Nephron (organoid): ENCODE data around the gene ASCC2.

Source experiments
- H3K27ac Mint-ChIP-seq, 3 experiments: 2 replicates each; pipeline ENCODE4 v1.8.0; 2020; ENCODE audit warnings: mixed read lengths in 3 of 3, mild to moderate bottlenecking in 2 of 3, moderate library complexity in 1 of 3
- H3K27me3 Mint-ChIP-seq: 2 replicates; pipeline ENCODE4 v1.8.0; 2021; ENCODE audit warnings: low read depth, mild to moderate bottlenecking, moderate library complexity, mixed read lengths
- H3K36me3 Mint-ChIP-seq: 2 replicates; pipeline ENCODE4 v1.8.0; 2020; ENCODE audit warnings: low read depth, mixed read lengths
- H3K4me1 Mint-ChIP-seq: 2 replicates; pipeline ENCODE4 v1.8.0; 2020; ENCODE audit warnings: mixed read lengths
- H3K4me3 Mint-ChIP-seq, 3 experiments: 2 replicates each; pipeline ENCODE4 v1.8.0; 2020; ENCODE audit warnings: mild to moderate bottlenecking in 3 of 3, mixed read lengths in 3 of 3, moderate library complexity in 2 of 3
- H3K9me3 Mint-ChIP-seq: 2 replicates; pipeline ENCODE4 v1.8.0; 2020; ENCODE audit warnings: mixed read lengths
- TF ChIP-seq, protein P1 (sequence below), 3 experiments: fragments of 200-600 bp; sonication (generic); IDR thresholded peaks; one replicate each; pipeline ENCODE4 v1.5.0; 2021; ENCODE audit warnings: antibody characterized with exemption in 3 of 3; ENCODE audit not compliant: unreplicated experiment in 3 of 3

The ASCC2 gene

DNA sequence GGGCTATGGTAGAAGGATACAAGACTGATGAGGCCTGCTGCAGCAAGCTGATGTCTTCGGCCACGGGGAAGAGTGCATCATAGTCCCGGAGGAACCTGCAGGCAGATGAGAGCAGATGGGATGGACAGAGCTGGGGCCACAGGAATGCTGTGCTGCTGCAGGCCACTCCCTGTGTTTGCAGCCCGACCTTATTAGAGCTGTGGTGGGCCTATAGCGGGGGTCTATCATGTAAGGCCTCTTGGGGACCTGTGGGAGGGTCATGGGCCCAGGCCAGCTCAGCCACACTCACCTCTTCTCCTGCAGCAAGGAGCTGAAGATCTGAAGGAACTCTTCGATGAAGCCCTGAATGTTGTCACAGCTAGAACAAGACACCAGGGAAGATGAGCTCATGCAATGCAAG is 31.9 kb downstream of the ASCC2 start:
- Mint-ChIP-seq H3K4me1 (peaks cover 3% of the 10 kb centered on the region), H3K27ac (no peak overlapping the region), H3K9me3 (no peaks in the 10 kb centered on the region), H3K27me3 (no peaks in the 10 kb centered on the region), H3K36me3 (peaks cover 65% of the 10 kb centered on the region), H3K4me3 (no peak overlapping the region)
- TF ChIP-seq, protein P1, sequence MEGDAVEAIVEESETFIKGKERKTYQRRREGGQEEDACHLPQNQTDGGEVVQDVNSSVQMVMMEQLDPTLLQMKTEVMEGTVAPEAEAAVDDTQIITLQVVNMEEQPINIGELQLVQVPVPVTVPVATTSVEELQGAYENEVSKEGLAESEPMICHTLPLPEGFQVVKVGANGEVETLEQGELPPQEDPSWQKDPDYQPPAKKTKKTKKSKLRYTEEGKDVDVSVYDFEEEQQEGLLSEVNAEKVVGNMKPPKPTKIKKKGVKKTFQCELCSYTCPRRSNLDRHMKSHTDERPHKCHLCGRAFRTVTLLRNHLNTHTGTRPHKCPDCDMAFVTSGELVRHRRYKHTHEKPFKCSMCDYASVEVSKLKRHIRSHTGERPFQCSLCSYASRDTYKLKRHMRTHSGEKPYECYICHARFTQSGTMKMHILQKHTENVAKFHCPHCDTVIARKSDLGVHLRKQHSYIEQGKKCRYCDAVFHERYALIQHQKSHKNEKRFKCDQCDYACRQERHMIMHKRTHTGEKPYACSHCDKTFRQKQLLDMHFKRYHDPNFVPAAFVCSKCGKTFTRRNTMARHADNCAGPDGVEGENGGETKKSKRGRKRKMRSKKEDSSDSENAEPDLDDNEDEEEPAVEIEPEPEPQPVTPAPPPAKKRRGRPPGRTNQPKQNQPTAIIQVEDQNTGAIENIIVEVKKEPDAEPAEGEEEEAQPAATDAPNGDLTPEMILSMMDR (IDR thresholded peaks at IDR 0.05; ENCODE audit: unreplicated experiment in 3 of 3), result no peak

- TF ChIP-seq, protein P1 (IDR thresholded peaks at IDR 0.05; ENCODE audit: unreplicated experiment in 3 of 3), result no peak
- Mint-ChIP-seq H3K9me3 (no peaks in the 10 kb centered on the region), H3K27ac (no peak overlapping the region), H3K4me1 (peaks cover 5% of the 10 kb centered on the region), H3K36me3 (peaks cover 68% of the 10 kb centered on the region), H3K4me3 (no peak overlapping the region), H3K27me3 (no peaks in the 10 kb centered on the region)
Observed at GRCh38 chr22:29804985-29805384, 33.1 kb downstream of the ASCC2 start.

DNA sequence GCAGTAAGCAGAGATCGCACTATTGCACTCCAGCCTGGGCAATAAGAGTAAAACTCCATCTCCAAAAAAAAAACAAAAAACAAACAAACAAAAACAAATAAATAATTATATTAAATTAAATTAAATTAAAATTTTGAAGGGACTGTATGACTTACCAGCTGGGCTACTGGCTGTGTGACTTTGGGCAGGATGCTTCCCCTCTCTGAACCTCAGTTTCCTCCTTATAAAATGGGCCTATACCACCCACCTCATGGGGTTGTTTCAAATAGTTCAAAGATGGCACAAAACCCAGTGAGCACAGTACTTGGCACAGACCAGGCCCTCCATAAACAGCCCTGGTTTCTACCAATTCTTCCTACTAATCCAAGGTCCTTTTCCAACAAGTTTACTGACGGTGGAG is 34.9 kb downstream of the ASCC2 start:
- TF ChIP-seq, protein P1 (IDR thresholded peaks at IDR 0.05; ENCODE audit: unreplicated experiment in 3 of 3), result no peak
- Mint-ChIP-seq H3K36me3 (peaks cover 75% of the 10 kb centered on the region), H3K27ac (no peak overlapping the region), H3K9me3 (no peaks in the 10 kb centered on the region), H3K4me3 (no peak overlapping the region), H3K4me1 (peaks cover 7% of the 10 kb centered on the region), H3K27me3 (no peaks in the 10 kb centered on the region)

GRCh38 chr22:29801796-29802195 is 36.3 kb downstream of the ASCC2 start:
- Mint-ChIP-seq H3K4me1 (peaks cover 9% of the 10 kb centered on the region), H3K4me3 (no peak overlapping the region), H3K27ac (peak overlapping the region in 1 of 3 experiments; percentile 29), H3K27me3 (no peaks in the 10 kb centered on the region), H3K36me3 (peaks cover 66% of the 10 kb centered on the region), H3K9me3 (no peaks in the 10 kb centered on the region)
- TF ChIP-seq, protein P1 (IDR thresholded peaks at IDR 0.05; ENCODE audit: unreplicated experiment in 3 of 3), result no peak

GRCh38 chr22:29801153-29801552 is 36.9 kb downstream of the ASCC2 start:
- peaks cover 9% of the 10 kb centered on the region for H3K4me1 Mint-ChIP-seq
- peaks cover 66% of the 10 kb centered on the region for H3K36me3 Mint-ChIP-seq
- H3K9me3 Mint-ChIP-seq, result no peaks in the 10 kb centered on the region
- H3K27me3 Mint-ChIP-seq, result no peaks in the 10 kb centered on the region
- peak overlapping the region in 2 of 3 experiments; percentile 29 to 68 for H3K27ac Mint-ChIP-seq
- no peak overlapping the region for H3K4me3 Mint-ChIP-seq
- TF ChIP-seq, protein P1 (IDR thresholded peaks at IDR 0.05; ENCODE audit: unreplicated experiment in 3 of 3), result no peak

DNA sequence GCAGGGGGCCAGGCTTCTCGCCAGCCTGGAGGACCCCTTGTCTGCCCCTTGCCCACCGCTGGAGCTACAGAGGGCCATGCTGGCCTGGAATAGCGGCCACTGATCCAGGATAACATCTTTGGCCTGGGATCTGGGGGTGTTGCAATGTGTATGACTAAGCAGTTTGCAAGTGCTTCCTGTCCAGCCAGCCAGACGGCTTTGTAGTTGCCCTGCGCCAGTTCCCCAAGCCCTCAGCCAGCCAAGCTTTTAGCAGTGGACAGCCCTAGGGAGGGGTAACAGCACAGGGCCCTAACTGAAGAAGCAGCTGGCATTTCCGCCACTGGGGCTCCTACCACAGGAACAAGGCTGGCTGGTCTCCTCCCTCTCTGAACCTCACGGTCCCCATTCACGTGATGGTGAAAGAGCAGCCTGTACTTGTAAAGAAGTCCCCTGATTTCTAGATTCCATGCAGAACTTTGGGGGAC is 38.8 kb downstream of the ASCC2 start:
- H3K36me3 Mint-ChIP-seq, result peaks cover 54% of the 10 kb centered on the region
- H3K27me3 Mint-ChIP-seq, result no peaks in the 10 kb centered on the region
- H3K4me3 Mint-ChIP-seq, result no peak overlapping the region
- H3K9me3 Mint-ChIP-seq, result no peaks in the 10 kb centered on the region
- H3K4me1 Mint-ChIP-seq, result peaks cover 9% of the 10 kb centered on the region
- TF ChIP-seq, protein P1 (IDR thresholded peaks at IDR 0.05; ENCODE audit: unreplicated experiment in 3 of 3), result no peak
- H3K27ac Mint-ChIP-seq, result no peak overlapping the region
